HG03064 (cell line): ENCODE measurements around the gene CDYL.

Experiments used
- ATAC-seq: cut with Tn5 transposase; IDR thresholded peaks from one replicate; pipeline ENCODE4 v1.9.1; 2021; ENCODE audit warnings: low read depth; ENCODE audit not compliant: unreplicated experiment

The CDYL gene

GRCh38 chr6:4953440-4953839 is 177.2 kb downstream of the CDYL start:
- no peak for ATAC-seq

GRCh38 chr6:4956625-4957024 is 180.4 kb downstream of the CDYL start:
- ATAC-seq, result no peak

- no peak for ATAC-seq
These were observed 181.5 kb downstream of the CDYL start for GRCh38 chr6:4957521-4958231.

- no peak for ATAC-seq
These were observed 182.4 kb downstream of the CDYL start for GRCh38 chr6:4958624-4959023.

GRCh38 chr6:4961322-4962168 is 185.3 kb downstream of the CDYL start:
- ATAC-seq, result no peak

- no peak for ATAC-seq
These were observed 186.7 kb downstream of the CDYL start for GRCh38 chr6:4962905-4963304.

- ATAC-seq, result no peak
These were observed 188.7 kb downstream of the CDYL start for GRCh38 chr6:4964675-4965561.

GRCh38 chr6:4965562-4966389 is 189.6 kb downstream of the CDYL start:
- ATAC-seq, result no peak

- no peak for ATAC-seq
These were observed 191.3 kb downstream of the CDYL start for GRCh38 chr6:4967301-4968030.

- no peak for ATAC-seq
These were observed 193.5 kb downstream of the CDYL start for GRCh38 chr6:4969609-4970285.

GRCh38 chr6:4970739-4971395 is 194.7 kb downstream of the CDYL start:
- no peak for ATAC-seq

GRCh38 chr6:4971851-4972250 is 195.6 kb downstream of the CDYL start:
- ATAC-seq, result no peak

- ATAC-seq, result no peak
These were observed 196.2 kb downstream of the CDYL start for GRCh38 chr6:4972438-4972837.

- ATAC-seq, result no peak
These were observed 197.2 kb downstream of the CDYL start for GRCh38 chr6:4973415-4973814.

- no peak for ATAC-seq
These were observed 198.0 kb downstream of the CDYL start for GRCh38 chr6:4973982-4974745.

GRCh38 chr6:4974962-4975361 is 198.8 kb downstream of the CDYL start:
- ATAC-seq, result no peak

GRCh38 chr6:4975506-4975905 is 199.3 kb downstream of the CDYL start:
- no peak for ATAC-seq

GRCh38 chr6:4977468-4977867 is 201.3 kb downstream of the CDYL start:
- no peak for ATAC-seq
